Measurements from ENCODE around the gene BGLAP. TPM values are rescaled to one million over a fixed set of nuclear protein-coding genes. Genes with fewer than 3 reads are reported as not detected.

BGLAP gene
- total RNA-seq, 2 experiments from 2014 or later: 2.2 to 2.5 TPM

DNA sequence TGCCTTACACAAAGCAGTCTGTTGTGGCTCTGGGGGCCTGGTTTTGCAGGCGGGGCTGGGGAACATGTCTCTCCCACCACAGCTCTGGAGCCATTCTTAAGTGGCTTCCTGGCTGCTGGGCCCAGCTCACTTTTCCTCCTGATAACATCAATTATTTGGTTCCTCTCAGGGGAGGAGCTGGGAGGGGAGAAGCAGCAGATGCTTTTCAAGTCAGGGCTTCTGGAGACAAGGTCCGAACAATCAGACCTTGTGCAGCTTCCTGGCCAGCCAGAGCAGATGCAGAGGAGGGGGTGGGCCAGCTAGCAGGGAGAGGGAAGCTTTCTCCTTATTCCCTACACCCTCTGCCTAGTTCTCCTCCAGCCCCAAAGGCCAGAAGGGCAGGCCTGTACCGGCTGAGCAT lies 9.5 kb downstream of the BGLAP start:
- Mint-ChIP-seq H3K27me3 (no peaks in the 10 kb centered on the region), H3K36me3 (ENCODE audit: low read depth) (peaks cover 20% of the 10 kb centered on the region), H3K9me3 (no peaks in the 10 kb centered on the region), H3K4me3 (no peak overlapping the region), H3K4me1 (ENCODE audit: low read depth) (peaks cover 4% of the 10 kb centered on the region), H3K27ac (no peak overlapping the region)
- no peak for DNase-seq
- no peak for TF ChIP-seq CTCF (IDR thresholded peaks at IDR 0.05)
- ChIA-PET POLR2A (interaction anchor here (0.9 to 1.6 kb wide), 4 partner anchors 10 to 26 kb away, joined by 3 to 5 read pairs (median 3); partner anchors contain the start of gene BGLAP), CTCF (interaction anchor here (1.2 kb wide), 2 partner anchors 12 to 68 kb away, joined by 3 to 6 read pairs; no protein-coding TSS in a partner anchor)
- intact Hi-C loops (cut with micrococcal nuclease): no loop called here
- no peak for ATAC-seq

GRCh38 chr1:156253634-156254033 lies 11.7 kb downstream of the BGLAP start:
- Mint-ChIP-seq H3K4me3 (no peak overlapping the region), H3K9me3 (no peaks in the 10 kb centered on the region), H3K27me3 (no peaks in the 10 kb centered on the region), H3K4me1 (ENCODE audit: low read depth) (peaks cover 1% of the 10 kb centered on the region), H3K27ac (peak overlapping the region; percentile 2), H3K36me3 (ENCODE audit: low read depth) (peaks cover 36% of the 10 kb centered on the region)
- no peak for ATAC-seq
- ChIA-PET CTCF (interaction anchor here (1.6 kb wide), 1 partner anchor 112 kb away, joined by 3 read pairs; no protein-coding TSS in a partner anchor), POLR2A (interaction anchor here (0.7 to 1.5 kb wide), 4 partner anchors 8 to 30 kb away, joined by 3 to 5 read pairs (median 4); no protein-coding TSS in a partner anchor)
- intact Hi-C loops (cut with micrococcal nuclease): no loop called here
- no peak for TF ChIP-seq CTCF (IDR thresholded peaks at IDR 0.05)
- DNase-seq: no peak

DNA sequence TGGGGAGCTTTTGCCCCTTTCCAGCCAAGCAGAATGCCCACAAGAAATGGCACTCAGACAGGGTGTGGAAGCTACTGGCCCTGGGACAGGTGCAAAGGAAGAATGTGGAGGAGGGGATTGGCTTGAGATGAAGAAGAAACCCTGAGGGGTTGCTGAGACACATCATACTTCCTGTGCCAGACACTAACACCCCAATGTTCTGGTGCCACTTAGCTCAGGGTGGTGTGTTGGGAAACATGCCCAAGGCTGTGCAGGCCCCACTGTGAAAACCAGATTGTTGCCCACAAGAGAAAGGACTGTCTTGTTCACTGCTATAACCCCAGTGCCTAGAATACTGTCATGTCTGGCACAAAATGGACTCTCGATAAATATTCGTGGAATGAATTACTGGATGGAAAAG lies 15.7 kb downstream of the BGLAP start:
- H3K36me3 Mint-ChIP-seq (ENCODE audit: low read depth): peaks cover 52% of the 10 kb centered on the region
- ChIA-PET POLR2A (interaction anchor here (0.8 kb wide), 1 partner anchor 14 kb away, joined by 3 read pairs; no protein-coding TSS in a partner anchor), CTCF (interaction anchor here (0.7 to 1.6 kb wide), 3 partner anchors 25 to 116 kb away, joined by 3 to 4 read pairs (median 4); partner anchors contain the start of gene SMG5)
- H3K27ac Mint-ChIP-seq: peak overlapping the region; percentile 61
- DNase-seq (no peak), ATAC-seq (no peak)
- TF ChIP-seq CTCF (IDR thresholded peaks at IDR 0.05): no peak
- no peak overlapping the region for H3K4me3 Mint-ChIP-seq
- peaks cover 1% of the 10 kb centered on the region for H3K4me1 Mint-ChIP-seq (ENCODE audit: low read depth)
- intact Hi-C loops (cut with micrococcal nuclease): no loop called here
- no peaks in the 10 kb centered on the region for H3K9me3 Mint-ChIP-seq
- H3K27me3 Mint-ChIP-seq: no peaks in the 10 kb centered on the region

DNA sequence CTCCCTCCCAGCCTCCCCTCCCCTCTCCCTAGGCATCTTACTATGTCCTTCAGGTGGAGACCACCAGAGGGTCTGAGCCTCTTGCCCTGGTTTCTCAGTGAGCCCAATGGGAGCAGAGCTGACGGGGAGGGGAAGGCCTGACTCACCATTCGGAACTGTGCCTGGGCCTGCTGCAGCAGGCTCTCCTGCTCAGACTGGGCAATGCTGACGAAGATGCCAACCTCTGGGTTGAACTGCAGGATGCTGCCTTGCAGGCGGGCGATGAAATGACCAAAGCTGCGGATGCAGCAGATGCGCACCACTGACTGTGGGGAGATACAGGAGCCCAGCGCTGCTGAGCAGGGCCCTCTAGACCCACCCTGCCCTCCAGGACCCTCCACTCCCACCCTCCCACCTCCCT lies 16.9 kb downstream of the BGLAP start:
- Mint-ChIP-seq H3K4me1 (ENCODE audit: low read depth) (peaks cover 3% of the 10 kb centered on the region), H3K36me3 (ENCODE audit: low read depth) (peaks cover 59% of the 10 kb centered on the region), H3K9me3 (no peaks in the 10 kb centered on the region), H3K4me3 (no peak overlapping the region), H3K27ac (no peak overlapping the region), H3K27me3 (no peaks in the 10 kb centered on the region)
- ChIA-PET POLR2A (interaction anchor here (1.0 to 1.5 kb wide), 3 partner anchors 13 to 49 kb away, joined by 3 to 4 read pairs (median 3); partner anchors contain the start of gene SMG5), CTCF (interaction anchor here (1.7 kb wide), 1 partner anchor 61 kb away, joined by 5 read pairs; no protein-coding TSS in a partner anchor)
- intact Hi-C loops (cut with micrococcal nuclease): no loop called here
- TF ChIP-seq CTCF (IDR thresholded peaks at IDR 0.05): no peak
- ATAC-seq (no peak), DNase-seq (no peak)

- TF ChIP-seq CTCF (IDR thresholded peaks at IDR 0.05): no peak
- peaks cover 5% of the 10 kb centered on the region for H3K4me1 Mint-ChIP-seq (ENCODE audit: low read depth)
- CTCF ChIA-PET: interaction anchor here (0.6 to 1.7 kb wide), 7 partner anchors 12 to 113 kb away, joined by 3 to 5 read pairs (median 4); no protein-coding TSS in a partner anchor
- peak; percentile 31 for DNase-seq
- POLR2A ChIA-PET: interaction anchor here (0.6 to 1.5 kb wide), 5 partner anchors 9 to 48 kb away, joined by 3 to 4 read pairs (median 3); partner anchors contain the start of gene SMG5
- H3K27me3 Mint-ChIP-seq: no peaks in the 10 kb centered on the region
- ATAC-seq: no peak
- H3K36me3 Mint-ChIP-seq (ENCODE audit: low read depth): peaks cover 60% of the 10 kb centered on the region
- intact Hi-C loops (cut with micrococcal nuclease): no loop called here
- peak overlapping the region; percentile 67 for H3K27ac Mint-ChIP-seq
- no peak overlapping the region for H3K4me3 Mint-ChIP-seq
- no peaks in the 10 kb centered on the region for H3K9me3 Mint-ChIP-seq
Measured at GRCh38 chr1:156259805-156260204, 17.8 kb downstream of the BGLAP start.

All from activated CD8-positive, alpha-beta T cell treated with anti-CD3 and anti-CD28 coated beads for 36 hours (primary cell).